Heart left ventricle (tissue), 13 donors: ENCODE results near the gene DRC1.

Source experiments
- POLR2A ChIP-seq, 2 donors: fragments of 450-650 bp; IDR thresholded peaks; one replicate each; pipeline ENCODE4 v1.6.1; 2017; ENCODE audit warnings: antibody characterized with exemption in 2 of 2, mild to moderate bottlenecking in 2 of 2, moderate library complexity in 2 of 2
- TF ChIP-seq, protein P1 (sequence below), 12 donors: fragments of 200-600 bp; sonication (generic) in 4 of 12; IDR thresholded peaks; one replicate each; pipeline versions ENCODE4 v1.5.0 to v1.8.0; 2018 to 2022; ENCODE audit warnings: antibody characterized with exemption in 12 of 12, mild to moderate bottlenecking in 5 of 12
- donor health status: ischemic (EF 13 %, LVEDD 7.1; RV severe dilation, severe dysfunction).
- donor health status: DM: no; HTN: yes; CAD: no.
- donor health status: DM: no; HTN: no; CAD: no.
- donor health status: ischemic (EF 25% LVEDD 6.9; RV normal size, moderate dysfunction).
- donor health status: ischemic (EF 25% LVEDD 5.7; RV mildly dilated, moderate dysfunction).
- donor health status: ischemic (EF 35%, LVEDD 5.7; RV mildly dilated, moderate dysfunction).
- donor health status: nonischemic (EF 11% LVEDD 7.7; RV severe dilation, severe dysfunction).
- donor health status: DM: yes; HTN: yes; CAD: no.
- donor health status: PGD.
- donor health status: ischemic (EF 29% LVEDD 5.4; RV normal size, mild dysfunction).
- donor health status: nonischemic (EF 23%, LVEDD 6.1; RV moderate dilation, normal function).

DNA sequence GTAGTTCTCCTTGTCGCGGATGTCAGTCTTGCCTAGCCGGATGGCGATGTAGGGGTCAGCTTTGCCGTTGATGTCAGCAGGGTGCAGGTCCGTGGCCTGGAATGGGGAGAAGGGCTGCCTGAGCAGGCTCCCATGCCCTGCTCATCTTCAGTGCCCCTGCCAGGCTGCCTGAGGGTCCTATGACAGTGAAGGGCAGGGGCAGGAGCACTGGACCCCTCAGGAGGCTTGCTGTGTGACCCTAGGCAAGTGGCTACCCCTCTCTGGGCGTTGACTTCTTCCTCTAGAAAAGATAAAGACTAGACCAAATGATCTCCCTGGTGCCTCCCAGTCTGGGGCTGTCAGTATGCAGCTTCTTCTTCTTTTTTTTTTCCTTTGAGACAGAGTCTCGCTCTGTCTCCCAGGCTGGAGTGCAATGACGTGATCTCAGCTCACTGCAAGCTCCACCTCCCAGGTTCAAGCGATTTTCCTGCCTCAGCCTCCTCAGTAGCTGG, 64.3 kb downstream of the DRC1 start:
- TF ChIP-seq, protein P1, sequence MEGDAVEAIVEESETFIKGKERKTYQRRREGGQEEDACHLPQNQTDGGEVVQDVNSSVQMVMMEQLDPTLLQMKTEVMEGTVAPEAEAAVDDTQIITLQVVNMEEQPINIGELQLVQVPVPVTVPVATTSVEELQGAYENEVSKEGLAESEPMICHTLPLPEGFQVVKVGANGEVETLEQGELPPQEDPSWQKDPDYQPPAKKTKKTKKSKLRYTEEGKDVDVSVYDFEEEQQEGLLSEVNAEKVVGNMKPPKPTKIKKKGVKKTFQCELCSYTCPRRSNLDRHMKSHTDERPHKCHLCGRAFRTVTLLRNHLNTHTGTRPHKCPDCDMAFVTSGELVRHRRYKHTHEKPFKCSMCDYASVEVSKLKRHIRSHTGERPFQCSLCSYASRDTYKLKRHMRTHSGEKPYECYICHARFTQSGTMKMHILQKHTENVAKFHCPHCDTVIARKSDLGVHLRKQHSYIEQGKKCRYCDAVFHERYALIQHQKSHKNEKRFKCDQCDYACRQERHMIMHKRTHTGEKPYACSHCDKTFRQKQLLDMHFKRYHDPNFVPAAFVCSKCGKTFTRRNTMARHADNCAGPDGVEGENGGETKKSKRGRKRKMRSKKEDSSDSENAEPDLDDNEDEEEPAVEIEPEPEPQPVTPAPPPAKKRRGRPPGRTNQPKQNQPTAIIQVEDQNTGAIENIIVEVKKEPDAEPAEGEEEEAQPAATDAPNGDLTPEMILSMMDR (IDR thresholded peaks at IDR 0.05): no peak
- TF ChIP-seq POLR2A (IDR thresholded peaks at IDR 0.05): no peak
